Measurements from ENCODE around the gene ZC3H4. TPM values are rescaled to one million over a fixed set of nuclear protein-coding genes. Genes with fewer than 3 reads are reported as not detected.

ZC3H4 gene
- total and polyA plus RNA-seq, 10 of the 15 experiments (the other 5 are each of a cell fraction or from before 2014, with no cell fraction given), result 5.1 to 86.3 (median 15.5) TPM

DNA sequence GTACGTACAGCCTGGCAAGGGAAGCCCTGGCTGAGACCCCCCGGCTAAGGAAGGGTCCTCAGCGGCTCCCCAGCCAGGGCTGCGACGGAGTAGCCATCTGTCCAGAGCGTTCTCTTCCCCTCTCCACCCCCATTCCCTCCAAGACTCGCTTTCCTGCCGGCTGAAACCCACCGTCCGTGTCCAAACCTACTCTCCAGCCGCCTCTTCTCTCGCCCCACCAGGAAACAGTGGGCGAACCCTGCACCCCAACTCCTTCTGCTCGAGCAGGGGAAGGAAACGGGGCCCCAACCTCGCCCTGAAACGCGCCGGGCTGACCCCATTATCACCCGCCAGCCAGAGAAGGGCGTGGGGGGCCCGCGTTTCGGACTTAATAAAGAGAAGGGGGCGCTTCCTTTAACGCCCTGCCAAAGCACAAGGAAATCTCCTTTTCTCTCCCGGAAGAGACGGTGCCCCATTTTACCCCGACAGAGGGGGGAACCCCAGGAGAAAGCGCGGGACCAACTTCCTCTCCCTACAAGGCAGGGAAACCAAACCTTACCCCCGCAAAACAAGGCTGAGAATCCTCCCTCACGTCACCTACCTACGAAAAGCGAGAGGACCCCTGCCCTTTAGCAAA, 2.5 kb downstream of the ZC3H4 start (continued):
- TF ChIP-seq, protein P1, sequence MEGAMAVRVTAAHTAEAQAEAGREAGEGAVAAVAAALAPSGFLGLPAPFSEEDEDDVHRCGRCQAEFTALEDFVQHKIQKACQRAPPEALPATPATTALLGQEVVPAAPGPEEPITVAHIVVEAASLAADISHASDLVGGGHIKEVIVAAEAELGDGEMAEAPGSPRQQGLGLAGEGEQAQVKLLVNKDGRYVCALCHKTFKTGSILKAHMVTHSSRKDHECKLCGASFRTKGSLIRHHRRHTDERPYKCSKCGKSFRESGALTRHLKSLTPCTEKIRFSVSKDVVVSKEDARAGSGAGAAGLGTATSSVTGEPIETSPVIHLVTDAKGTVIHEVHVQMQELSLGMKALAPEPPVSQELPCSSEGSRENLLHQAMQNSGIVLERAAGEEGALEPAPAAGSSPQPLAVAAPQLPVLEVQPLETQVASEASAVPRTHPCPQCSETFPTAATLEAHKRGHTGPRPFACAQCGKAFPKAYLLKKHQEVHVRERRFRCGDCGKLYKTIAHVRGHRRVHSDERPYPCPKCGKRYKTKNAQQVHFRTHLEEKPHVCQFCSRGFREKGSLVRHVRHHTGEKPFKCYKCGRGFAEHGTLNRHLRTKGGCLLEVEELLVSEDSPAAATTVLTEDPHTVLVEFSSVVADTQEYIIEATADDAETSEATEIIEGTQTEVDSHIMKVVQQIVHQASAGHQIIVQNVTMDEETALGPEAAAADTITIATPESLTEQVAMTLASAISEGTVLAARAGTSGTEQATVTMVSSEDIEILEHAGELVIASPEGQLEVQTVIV (IDR thresholded peaks at IDR 0.05; ENCODE audit: borderline replicate concordance, partially characterized antibody), result no peak
- TF ChIP-seq EZH2 (IDR thresholded peaks at IDR 0.05; ENCODE audit: borderline replicate concordance, control insufficient read depth, low read depth, low read length) (no peak), POU2F2 (IDR thresholded peaks at IDR 0.05; ENCODE audit: borderline replicate concordance, low read depth, low read length) (no peak), STAT1 (conservative IDR thresholded peaks at IDR 0.05) (no peak), RBBP5 (conservative IDR thresholded peaks at IDR 0.05) (no peak), SMC3 (IDR thresholded peaks at IDR 0.05; ENCODE audit: borderline replicate concordance, low read length) (no peak), MEF2B (IDR thresholded peaks at IDR 0.05; ENCODE audit: partially characterized antibody, poor library complexity, severe bottlenecking) (no peak), CBX5 (IDR thresholded peaks at IDR 0.05; ENCODE audit: low read depth) (no peak), JUNB (IDR thresholded peaks at IDR 0.05) (no peak), SMARCA5 (IDR thresholded peaks at IDR 0.05) (no peak), SRF (IDR thresholded peaks at IDR 0.05; ENCODE audit: low read depth in 2 of 2, low read length in 2 of 2) (no peak), DPF2 (IDR thresholded peaks at IDR 0.05) (peak; percentile 43; the same call in 1 of the 2 replicates), ZNF207 (IDR thresholded peaks at IDR 0.05; ENCODE audit: borderline replicate concordance) (no peak), ZZZ3 (IDR thresholded peaks at IDR 0.05; ENCODE audit: control insufficient read depth, insufficient read length, low read depth) (no peak), NRF1 (conservative IDR thresholded peaks at IDR 0.05; ENCODE audit: low read depth, low read length) (no peak), RELA (IDR thresholded peaks at IDR 0.05; ENCODE audit: borderline replicate concordance, partially characterized antibody) (no peak), ATF7 (IDR thresholded peaks at IDR 0.05; ENCODE audit: low read depth) (no peak), ETV6 (conservative IDR thresholded peaks at IDR 0.05 in 1 of 2, IDR thresholded peaks at IDR 0.05 in 1 of 2; ENCODE audit: borderline replicate concordance in 1 of 2, low read depth in 1 of 2) (no peak; a peak in 2 of 4 replicates)
- TF ChIP-seq, protein P2, sequence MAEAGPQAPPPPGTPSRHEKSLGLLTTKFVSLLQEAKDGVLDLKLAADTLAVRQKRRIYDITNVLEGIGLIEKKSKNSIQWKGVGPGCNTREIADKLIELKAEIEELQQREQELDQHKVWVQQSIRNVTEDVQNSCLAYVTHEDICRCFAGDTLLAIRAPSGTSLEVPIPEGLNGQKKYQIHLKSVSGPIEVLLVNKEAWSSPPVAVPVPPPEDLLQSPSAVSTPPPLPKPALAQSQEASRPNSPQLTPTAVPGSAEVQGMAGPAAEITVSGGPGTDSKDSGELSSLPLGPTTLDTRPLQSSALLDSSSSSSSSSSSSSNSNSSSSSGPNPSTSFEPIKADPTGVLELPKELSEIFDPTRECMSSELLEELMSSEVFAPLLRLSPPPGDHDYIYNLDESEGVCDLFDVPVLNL (IDR thresholded peaks at IDR 0.05; ENCODE audit: low read depth, low read length), result no peak
- TF ChIP-seq, protein P3, sequence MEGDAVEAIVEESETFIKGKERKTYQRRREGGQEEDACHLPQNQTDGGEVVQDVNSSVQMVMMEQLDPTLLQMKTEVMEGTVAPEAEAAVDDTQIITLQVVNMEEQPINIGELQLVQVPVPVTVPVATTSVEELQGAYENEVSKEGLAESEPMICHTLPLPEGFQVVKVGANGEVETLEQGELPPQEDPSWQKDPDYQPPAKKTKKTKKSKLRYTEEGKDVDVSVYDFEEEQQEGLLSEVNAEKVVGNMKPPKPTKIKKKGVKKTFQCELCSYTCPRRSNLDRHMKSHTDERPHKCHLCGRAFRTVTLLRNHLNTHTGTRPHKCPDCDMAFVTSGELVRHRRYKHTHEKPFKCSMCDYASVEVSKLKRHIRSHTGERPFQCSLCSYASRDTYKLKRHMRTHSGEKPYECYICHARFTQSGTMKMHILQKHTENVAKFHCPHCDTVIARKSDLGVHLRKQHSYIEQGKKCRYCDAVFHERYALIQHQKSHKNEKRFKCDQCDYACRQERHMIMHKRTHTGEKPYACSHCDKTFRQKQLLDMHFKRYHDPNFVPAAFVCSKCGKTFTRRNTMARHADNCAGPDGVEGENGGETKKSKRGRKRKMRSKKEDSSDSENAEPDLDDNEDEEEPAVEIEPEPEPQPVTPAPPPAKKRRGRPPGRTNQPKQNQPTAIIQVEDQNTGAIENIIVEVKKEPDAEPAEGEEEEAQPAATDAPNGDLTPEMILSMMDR (IDR thresholded peaks at IDR 0.05 in 2 of 3, conservative IDR thresholded peaks at IDR 0.05 in 1 of 3; ENCODE audit: control insufficient read depth in 2 of 3, extremely low read depth in 1 of 3, insufficient read depth in 1 of 3, low read depth in 3 of 3, low read length in 3 of 3), result no peak
- TF ChIP-seq, protein P4, sequence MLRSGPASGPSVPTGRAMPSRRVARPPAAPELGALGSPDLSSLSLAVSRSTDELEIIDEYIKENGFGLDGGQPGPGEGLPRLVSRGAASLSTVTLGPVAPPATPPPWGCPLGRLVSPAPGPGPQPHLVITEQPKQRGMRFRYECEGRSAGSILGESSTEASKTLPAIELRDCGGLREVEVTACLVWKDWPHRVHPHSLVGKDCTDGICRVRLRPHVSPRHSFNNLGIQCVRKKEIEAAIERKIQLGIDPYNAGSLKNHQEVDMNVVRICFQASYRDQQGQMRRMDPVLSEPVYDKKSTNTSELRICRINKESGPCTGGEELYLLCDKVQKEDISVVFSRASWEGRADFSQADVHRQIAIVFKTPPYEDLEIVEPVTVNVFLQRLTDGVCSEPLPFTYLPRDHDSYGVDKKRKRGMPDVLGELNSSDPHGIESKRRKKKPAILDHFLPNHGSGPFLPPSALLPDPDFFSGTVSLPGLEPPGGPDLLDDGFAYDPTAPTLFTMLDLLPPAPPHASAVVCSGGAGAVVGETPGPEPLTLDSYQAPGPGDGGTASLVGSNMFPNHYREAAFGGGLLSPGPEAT (IDR thresholded peaks at IDR 0.05; ENCODE audit: low read depth), result no peak
- TF ChIP-seq, protein P5, sequence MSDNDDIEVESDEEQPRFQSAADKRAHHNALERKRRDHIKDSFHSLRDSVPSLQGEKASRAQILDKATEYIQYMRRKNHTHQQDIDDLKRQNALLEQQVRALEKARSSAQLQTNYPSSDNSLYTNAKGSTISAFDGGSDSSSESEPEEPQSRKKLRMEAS (IDR thresholded peaks at IDR 0.05; ENCODE audit: low read depth, low read length), result no peak

Data from GM12878 (cell line).